GM21786 (cell line): ENCODE data around the gene TIMM10B.

Experiments
- ATAC-seq: cut with Tn5 transposase; IDR thresholded peaks from one replicate; pipeline ENCODE4 v1.9.1; 2021; ENCODE audit not compliant: unreplicated experiment

Gene TIMM10B

DNA sequence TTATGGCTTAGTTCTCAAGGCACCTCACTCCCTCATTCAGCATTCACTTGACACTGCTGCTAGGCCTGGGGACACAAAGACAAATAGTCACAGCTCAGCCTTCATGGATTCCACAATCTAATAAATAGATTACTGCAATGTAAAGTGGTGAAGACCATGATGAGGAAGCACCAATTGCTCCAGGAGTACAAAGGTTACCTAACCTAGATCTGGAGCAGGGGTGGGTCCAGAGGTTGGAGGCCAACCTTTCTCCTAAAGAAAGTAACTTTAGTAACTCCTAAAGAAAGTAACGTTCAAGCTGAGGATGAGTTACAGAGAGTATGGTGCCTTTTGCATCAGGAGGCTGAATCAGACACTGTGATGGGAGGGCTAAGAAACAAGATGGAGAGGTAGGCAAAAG lies 11.7 kb upstream of the TIMM10B start:
- ATAC-seq: no peak

DNA sequence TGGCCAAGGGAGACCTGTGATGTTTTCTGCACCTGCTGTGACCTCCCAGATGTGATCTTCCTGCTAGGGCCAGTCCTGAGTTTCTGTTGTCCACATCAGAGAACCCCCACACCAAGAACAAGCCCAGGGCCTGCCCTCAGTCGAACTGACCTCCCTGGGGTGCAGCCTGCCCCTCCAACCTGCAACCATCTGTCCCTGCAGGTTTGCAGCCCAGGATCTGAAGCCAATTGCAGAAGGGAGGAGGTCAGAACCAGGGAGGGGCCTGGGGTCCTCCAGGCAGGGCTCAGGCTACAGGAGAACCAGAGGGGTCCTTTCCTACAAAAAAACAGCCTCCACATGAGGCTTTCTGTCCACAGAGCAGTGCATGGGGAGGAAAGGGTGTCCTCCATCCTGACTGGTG lies 8.4 kb upstream of the TIMM10B start:
- no peak for ATAC-seq

DNA sequence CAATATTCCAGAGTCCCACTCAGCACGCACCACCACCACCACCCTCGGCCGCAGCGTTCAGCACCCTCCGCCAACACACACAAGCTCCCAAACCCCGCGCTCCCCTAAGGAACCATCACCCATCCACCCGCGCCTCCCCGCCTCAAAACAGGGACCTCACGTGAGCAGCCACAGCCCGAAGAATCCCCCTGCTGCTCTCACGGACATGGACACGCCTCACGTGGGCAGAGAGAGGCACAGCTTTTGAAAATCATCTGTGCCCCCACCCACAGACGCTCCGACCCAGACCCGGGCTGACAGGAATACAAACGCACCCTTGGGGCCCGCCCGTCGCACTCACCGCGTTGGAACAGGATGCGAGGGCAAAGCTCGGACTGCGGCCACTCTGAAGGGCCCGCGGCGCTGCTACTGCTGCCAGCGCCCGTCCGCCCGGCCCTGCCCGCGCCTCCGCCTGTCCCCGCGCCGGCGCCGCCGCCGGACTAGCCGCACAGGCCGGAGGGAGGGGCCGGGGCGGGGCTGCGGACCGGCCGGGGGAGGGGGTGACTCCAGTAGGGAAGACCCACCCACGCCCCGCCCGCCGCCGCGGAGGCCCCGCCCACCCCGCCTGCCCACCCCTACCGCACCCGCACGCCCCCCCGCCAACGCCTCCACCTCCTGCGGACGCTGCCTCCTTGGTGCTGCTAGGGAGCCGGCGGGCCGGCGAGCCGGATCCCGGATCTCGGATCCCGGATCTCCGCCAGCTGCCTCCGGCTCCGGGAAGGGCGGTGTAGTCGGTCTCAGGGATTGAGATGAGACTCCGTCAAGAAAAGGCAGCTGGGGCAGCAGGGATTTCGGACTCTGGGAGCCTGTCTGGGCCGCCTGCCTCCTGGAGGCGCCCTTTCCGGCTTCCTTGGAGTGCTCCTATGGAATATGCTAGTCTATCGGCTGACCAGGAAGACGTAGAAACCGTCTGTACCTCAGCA lies 7.6 kb upstream of the TIMM10B start, which contains the start of gene TRIM3:
Gene TRIM3 (minus strand): TSS at position 491 of the 962 bp plus-strand sequence. CDS start 8,246 bp downstream, outside the sequence.
- peak; percentile 54 for ATAC-seq

DNA sequence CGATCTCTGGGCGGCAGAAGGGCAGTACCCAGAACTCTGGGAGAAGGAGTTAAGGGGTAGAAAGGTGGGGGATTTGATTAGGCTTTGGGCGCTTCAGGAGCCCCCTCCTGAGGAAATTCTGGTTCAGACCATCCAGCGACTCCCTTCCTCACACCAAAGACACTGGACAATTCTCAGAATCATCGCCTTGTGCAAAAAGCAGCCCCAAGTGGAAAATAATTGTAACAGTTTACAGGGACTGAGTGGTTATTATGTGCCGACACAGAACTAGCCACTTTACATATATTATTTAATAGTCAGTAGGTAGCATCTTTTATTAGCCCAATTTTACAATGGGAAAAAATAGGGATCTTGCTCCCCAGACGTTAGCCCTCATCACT lies 6.9 kb upstream of the TIMM10B start:
- ATAC-seq: no peak

- no peak for ATAC-seq
Measured at GRCh38 chr11:6474806-6475500, 6.3 kb upstream of the TIMM10B start.

DNA sequence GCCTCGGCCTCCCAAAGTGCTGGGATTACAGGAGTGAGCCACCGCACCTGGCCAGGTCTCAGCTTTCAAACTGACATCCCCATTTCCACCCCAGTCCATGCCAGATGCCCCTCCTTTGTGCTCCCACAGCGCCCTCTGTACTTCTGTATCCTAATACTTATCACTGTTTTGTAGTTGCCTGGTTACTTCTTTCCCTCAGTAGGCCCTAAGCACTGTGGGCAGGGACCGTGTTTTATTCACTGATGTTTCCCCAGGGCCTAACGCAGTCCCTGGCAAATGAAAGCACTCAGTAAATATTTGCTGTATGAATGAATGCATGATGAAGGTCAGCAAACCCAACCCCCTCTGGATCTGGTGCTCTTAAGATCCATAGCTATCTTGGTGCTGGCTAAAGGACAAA lies 5.4 kb upstream of the TIMM10B start:
- no peak for ATAC-seq

DNA sequence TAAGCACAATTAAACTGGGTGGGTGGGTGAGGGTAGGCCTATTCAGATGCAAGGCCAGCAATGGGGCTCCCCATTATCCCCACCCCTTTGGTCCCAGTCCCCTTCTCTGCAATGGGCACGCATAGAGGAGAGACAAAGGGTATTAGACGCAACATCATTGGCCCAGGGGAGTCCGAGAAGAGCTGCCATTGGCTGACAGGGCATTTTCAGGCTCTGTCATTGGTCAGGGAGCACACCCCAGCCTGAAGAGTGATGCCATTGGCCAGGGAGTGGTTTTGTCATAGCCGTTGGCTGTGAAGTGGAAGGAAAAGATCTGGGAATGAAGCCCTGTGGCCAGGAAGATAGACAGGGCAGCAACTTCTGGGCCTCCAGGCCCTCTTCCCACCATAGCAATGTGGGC lies 4.7 kb upstream of the TIMM10B start:
- no peak for ATAC-seq

DNA sequence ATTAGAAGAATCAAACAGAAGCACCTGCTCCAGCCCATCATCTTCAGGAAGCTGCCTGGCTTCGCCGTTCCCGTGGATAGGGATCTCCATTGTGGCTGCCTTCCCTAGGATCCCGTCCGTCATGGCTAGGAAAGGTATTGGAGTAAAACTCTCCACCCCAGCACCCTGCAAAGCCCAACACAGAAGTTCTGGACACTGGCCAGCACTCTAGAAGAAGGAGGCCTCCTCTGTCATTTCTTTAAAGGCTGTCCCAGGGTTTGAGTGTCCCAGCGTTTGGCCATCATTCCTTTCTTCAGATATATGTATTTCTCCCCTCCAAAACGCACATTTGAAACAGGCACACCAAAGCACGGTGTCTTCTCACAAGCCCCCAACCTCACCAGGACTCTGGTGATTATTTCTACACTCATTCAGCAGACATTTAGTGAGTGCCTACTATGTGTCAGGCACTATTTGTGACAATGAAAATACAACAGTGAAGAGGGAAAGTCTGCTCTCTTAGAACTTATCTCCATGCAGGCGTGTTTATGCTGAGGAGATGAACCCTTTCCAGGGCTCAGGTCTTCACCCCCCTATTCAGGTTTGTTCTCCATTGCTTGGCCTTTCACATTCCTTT lies 894 bp upstream of the TIMM10B start:
- no peak for ATAC-seq

- ATAC-seq: no peak
Measured at GRCh38 chr11:6481924-6482275, 599 bp downstream of the TIMM10B start.

DNA sequence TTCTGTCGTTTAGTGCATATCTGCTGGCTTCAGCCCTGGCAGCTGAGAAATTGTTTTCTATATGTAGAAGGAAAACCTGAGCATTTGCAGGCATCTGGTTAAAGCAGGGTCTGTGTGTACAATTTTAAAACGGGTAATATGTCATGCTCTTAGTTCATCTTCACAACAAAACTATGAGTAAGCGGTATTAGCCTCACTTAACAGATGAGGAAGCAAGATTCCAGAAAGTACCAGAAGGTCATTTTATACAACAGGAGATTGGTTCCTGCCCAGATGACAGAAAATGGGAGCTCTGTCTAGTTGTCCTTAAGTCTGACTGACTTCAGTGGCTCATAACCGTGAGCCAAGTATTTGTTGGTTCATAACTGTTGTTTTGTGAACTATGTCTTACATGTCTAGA lies 1.1 kb downstream of the TIMM10B start:
- no peak for ATAC-seq

DNA sequence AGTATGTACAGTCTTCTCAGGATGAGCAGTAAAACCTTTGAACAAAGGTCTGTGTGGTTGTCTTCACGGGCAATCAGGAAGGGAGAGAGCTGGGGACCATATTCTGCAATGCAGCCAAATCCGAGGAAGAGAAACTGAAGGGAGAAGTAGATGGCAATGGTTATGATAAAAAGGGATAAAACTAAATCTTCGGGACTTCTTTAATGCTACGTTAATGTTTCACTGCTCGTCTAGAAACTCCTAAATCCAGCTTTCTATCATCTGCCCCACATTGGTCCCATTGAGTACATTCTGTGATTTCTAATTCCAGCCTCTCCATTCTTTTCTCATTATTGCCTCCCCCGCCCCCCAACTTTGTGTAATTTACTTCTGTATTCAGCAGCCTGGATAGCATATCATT lies 1.7 kb downstream of the TIMM10B start:
- no peak for ATAC-seq

- no peak for ATAC-seq
Measured at GRCh38 chr11:6485661-6486060, 4.4 kb downstream of the TIMM10B start.

GRCh38 chr11:6486256-6486655 lies 5.0 kb downstream of the TIMM10B start:
- no peak for ATAC-seq

DNA sequence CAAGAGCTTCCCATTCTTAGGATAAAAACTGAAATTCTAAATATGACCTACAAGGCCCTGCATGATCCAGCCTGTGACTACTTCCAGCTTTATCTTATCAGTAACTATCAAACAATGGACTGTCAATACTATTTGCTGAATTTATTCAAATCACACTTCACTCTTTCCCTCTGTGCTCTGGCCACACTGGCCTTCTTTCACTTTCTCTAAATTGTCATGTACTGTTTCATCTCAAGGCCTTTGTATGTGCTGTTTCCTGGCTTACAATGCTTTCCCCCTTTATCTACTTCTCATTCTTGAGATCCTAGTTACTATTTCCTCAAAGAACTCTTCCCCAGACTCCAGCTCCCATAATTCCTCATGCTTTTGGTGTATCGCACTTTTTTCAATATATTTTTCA lies 5.6 kb downstream of the TIMM10B start:
- ATAC-seq: no peak

DNA sequence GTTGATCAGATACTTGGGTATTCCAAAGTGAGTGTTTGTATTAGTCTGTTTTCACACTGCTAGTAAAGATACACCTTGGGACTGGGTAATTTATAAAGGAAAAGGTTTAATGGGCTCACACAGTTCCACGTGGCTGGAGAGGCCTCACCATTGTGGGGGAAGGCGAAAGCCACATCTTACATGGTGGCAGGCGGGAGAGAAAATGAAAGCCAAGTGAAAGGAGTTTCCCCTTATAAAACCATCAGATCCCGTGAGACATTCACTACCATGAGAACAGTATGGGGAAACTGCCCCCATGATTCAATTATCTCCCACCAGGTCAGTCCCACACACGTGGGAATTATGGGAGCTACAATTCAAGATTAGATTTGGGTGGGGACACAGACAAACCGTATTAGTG lies 7.0 kb downstream of the TIMM10B start:
- ATAC-seq: no peak

GRCh38 chr11:6488821-6489220 lies 7.5 kb downstream of the TIMM10B start:
- no peak for ATAC-seq

DNA sequence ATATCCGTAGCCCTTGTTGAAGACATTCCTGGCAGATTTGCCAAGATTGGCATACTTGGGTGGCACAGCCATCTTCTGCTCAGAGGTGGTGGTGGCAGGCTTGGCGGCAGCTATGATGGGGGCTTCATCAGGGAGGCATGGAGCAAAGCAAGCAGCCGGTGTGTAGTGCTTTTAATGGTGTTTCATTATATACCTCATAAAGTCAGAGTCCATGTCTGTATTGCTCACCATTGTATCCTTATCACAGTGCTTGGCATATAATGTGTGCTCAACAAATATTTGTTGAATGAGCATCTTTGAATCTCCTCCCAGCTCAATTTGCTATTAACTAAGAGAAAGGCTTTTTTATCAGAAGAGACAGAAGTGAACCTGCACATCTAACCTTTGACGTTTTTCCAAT lies 8.0 kb downstream of the TIMM10B start:
- no peak for ATAC-seq

DNA sequence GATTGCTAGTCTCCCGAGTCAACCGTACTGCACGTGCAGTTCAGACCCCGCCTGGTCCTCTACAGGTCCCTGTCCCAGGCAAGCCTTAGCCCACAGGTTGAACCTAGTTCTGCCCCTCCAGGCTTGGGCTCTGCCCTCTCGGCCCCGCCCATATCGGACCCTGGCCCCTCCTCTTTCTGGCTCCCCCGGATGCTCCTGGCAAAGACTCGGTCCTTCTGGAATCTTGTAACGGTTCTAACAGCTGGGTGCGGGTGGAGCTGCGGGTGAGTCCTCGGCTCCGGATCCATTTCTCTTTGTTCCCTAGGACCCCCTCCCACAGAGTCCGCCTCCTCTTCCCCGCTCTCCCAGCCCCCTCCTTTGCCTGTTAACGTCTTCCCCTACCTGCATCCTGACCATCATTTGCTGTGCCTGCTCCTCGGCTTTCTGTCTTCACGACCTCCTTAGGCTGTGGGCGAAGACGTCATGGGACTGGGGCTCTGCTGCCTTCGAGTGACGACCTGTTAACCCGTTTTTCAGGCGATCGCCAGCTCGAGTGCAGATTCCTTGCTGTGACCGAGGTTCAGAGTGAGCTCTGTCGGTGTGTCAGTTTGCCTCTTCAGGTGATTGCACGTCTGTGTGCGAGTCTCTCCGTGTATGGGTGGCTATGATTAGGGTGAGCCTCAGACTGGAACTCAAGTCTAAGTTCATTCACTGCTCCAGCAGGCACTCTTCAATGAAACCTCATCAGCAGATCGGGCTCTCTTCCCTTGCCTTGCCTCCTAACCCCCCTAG lies 16.0 kb downstream of the TIMM10B start, which contains the start of gene DNHD1:
Gene DNHD1 (plus strand): TSS at position 212 of the 771 bp plus-strand sequence. CDS start 936 bp downstream, outside the sequence.
- no peak for ATAC-seq

DNA sequence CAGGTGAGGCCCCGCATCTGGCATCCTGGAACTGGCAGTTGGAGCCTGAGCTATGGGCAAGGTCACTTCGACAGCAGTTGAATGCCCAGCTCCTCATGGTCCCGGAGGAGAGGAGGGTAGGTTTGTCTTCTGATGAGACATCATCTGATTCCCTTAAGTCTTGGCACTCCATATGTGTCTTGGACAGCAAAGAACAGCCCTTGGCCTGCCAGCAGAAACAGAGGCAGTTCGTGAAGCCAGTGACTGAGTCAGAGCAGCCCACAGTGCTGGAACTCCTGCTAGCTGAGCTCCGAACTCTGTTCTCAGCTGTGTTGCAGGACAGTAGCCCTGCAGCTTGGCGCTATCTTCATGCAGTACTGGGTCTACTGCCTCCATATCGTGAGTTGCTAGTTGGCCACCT lies 16.8 kb downstream of the TIMM10B start:
- no peak for ATAC-seq

DNA sequence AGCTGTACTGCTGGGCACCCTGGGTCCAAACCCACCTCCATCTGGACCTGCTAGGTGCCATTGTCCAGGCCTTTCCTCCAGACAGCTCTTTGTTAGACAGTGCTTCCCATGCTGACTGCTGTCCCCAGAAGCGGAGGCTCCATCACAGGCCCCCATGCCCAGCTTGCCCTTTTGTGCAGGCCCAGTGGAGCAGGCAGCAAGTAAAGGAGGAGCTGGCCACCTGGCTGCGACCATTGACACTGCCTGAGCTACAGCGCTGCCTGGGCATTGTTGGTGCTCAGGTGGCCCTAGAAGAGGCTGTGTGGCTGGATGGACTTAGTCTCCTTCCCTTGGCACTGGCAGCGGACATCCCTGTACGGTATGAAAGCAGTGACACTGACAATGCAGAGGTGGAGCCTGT lies 17.2 kb downstream of the TIMM10B start:
- ATAC-seq: no peak

GRCh38 chr11:6502382-6502781 lies 21.1 kb downstream of the TIMM10B start:
- ATAC-seq: no peak
